IPS DF 6.9 (cell line): ENCODE data around the gene LMO4.

Experiments
- DNase-seq: peaks from one replicate; pipeline ENCODE4 v3.0.0-alpha.2; 2013; ENCODE audit warnings: low read depth, low spot score
- H3K27ac ChIP-seq: one replicate; pipeline ENCODE4 v1.5.1; 2013; ENCODE audit warnings: low read length, control low read depth
- H3K27me3 ChIP-seq: 2 replicates; pipeline ENCODE4 v1.6.1; 2013; ENCODE audit warnings: mild to moderate bottlenecking, low read length; ENCODE audit not compliant: control insufficient read depth, insufficient read depth
- H3K36me3 ChIP-seq: 2 replicates; pipeline ENCODE4 v1.6.1; 2013; ENCODE audit warnings: low read length; ENCODE audit not compliant: control insufficient read depth, insufficient read depth
- H3K4me1 ChIP-seq: 2 replicates; pipeline ENCODE4 v1.6.1; 2013; ENCODE audit warnings: low read length; ENCODE audit not compliant: control insufficient read depth, insufficient read depth
- H3K4me3 ChIP-seq: 2 replicates; pipeline ENCODE4 v1.5.1; 2013; ENCODE audit warnings: mild to moderate bottlenecking, low read length
- H3K9me3 ChIP-seq: 2 replicates; pipeline ENCODE4 v1.6.1; 2013; ENCODE audit warnings: low read length, inconsistent platforms; ENCODE audit not compliant: control insufficient read depth, insufficient read depth
- WGBS: extraction: QIAGEN DNeasy Blood & Tissue Kit; methylation state at CpG from one replicate; pipeline ENCODE4 v1.1.7; 2013; ENCODE audit warnings: mixed read lengths, missing lambda C conversion rate; ENCODE audit not compliant: insufficient read length, insufficient coverage; 5-methylcytosine and 5-hydroxymethylcytosine counted together

The LMO4 gene

GRCh38 chr1:87358219-87358618 is 29.5 kb downstream of the LMO4 start:
- DNase-seq, result no peak
- Histone ChIP-seq H3K4me3 (no peak overlapping the region), H3K27ac (no peak overlapping the region), H3K36me3 (no peaks in the 10 kb centered on the region), H3K27me3 (no peaks in the 10 kb centered on the region), H3K4me1 (no peaks in the 10 kb centered on the region), H3K9me3 (no peaks in the 10 kb centered on the region; the same call in 1 of the 2 replicates)
- WGBS, result no CpG with 5 or more reads among the region's 1 CpG

GRCh38 chr1:87359586-87359985 is 30.9 kb downstream of the LMO4 start:
- no CpG with 5 or more reads among the region's 1 CpG for WGBS
- DNase-seq, result no peak
- Histone ChIP-seq H3K9me3 (no peaks in the 10 kb centered on the region; the same call in 1 of the 2 replicates), H3K36me3 (no peaks in the 10 kb centered on the region), H3K27me3 (no peaks in the 10 kb centered on the region), H3K4me1 (no peaks in the 10 kb centered on the region), H3K27ac (no peak overlapping the region), H3K4me3 (no peak overlapping the region)

GRCh38 chr1:87362063-87362833 is 33.6 kb downstream of the LMO4 start:
- no peaks in the 10 kb centered on the region for H3K36me3 ChIP-seq
- no peak overlapping the region for H3K4me3 ChIP-seq
- no peaks in the 10 kb centered on the region for H3K4me1 ChIP-seq
- no CpG with 5 or more reads among the region's 5 CpGs for WGBS
- no peak for DNase-seq
- no peak overlapping the region for H3K27ac ChIP-seq
- H3K9me3 ChIP-seq, result no peaks in the 10 kb centered on the region
- no peaks in the 10 kb centered on the region for H3K27me3 ChIP-seq

- no peak for DNase-seq
- Histone ChIP-seq H3K9me3 (no peaks in the 10 kb centered on the region), H3K4me1 (no peaks in the 10 kb centered on the region), H3K36me3 (no peaks in the 10 kb centered on the region), H3K27me3 (no peaks in the 10 kb centered on the region), H3K4me3 (no peak overlapping the region), H3K27ac (no peak overlapping the region)
- no CpG with 5 or more reads among the region's 2 CpGs for WGBS
Measured at GRCh38 chr1:87362834-87363426, 34.2 kb downstream of the LMO4 start.

GRCh38 chr1:87367549-87367948 is 38.9 kb downstream of the LMO4 start:
- DNase-seq, result no peak
- H3K4me1 ChIP-seq, result no peaks in the 10 kb centered on the region
- H3K36me3 ChIP-seq, result no peaks in the 10 kb centered on the region
- H3K9me3 ChIP-seq, result no peaks in the 10 kb centered on the region
- WGBS, result no CpG with 5 or more reads among the region's 3 CpGs
- H3K4me3 ChIP-seq, result no peak overlapping the region
- H3K27me3 ChIP-seq, result no peaks in the 10 kb centered on the region
- H3K27ac ChIP-seq, result no peak overlapping the region

- H3K9me3 ChIP-seq, result no peaks in the 10 kb centered on the region
- no peaks in the 10 kb centered on the region for H3K36me3 ChIP-seq
- H3K4me3 ChIP-seq, result no peak overlapping the region
- WGBS, result no CpG with 5 or more reads among the region's 2 CpGs
- H3K4me1 ChIP-seq, result no peaks in the 10 kb centered on the region
- no peaks in the 10 kb centered on the region for H3K27me3 ChIP-seq
- H3K27ac ChIP-seq, result no peak overlapping the region
- no peak for DNase-seq
Measured at GRCh38 chr1:87368907-87369306, 40.2 kb downstream of the LMO4 start.

GRCh38 chr1:87369736-87370478 is 41.2 kb downstream of the LMO4 start:
- H3K4me3 ChIP-seq, result no peak overlapping the region
- DNase-seq, result no peak
- H3K27me3 ChIP-seq, result no peaks in the 10 kb centered on the region
- no CpG with 5 or more reads among the region's 3 CpGs for WGBS
- no peaks in the 10 kb centered on the region for H3K4me1 ChIP-seq
- no peaks in the 10 kb centered on the region for H3K36me3 ChIP-seq
- no peak overlapping the region for H3K27ac ChIP-seq
- no peaks in the 10 kb centered on the region for H3K9me3 ChIP-seq

GRCh38 chr1:87370544-87370943 is 41.9 kb downstream of the LMO4 start:
- no peak for DNase-seq
- no CpG with 5 or more reads among the region's 5 CpGs for WGBS
- Histone ChIP-seq H3K9me3 (no peaks in the 10 kb centered on the region), H3K27ac (no peak overlapping the region), H3K27me3 (no peaks in the 10 kb centered on the region), H3K4me1 (no peaks in the 10 kb centered on the region), H3K36me3 (no peaks in the 10 kb centered on the region), H3K4me3 (no peak overlapping the region)

- DNase-seq, result no peak
- Histone ChIP-seq H3K4me1 (no peaks in the 10 kb centered on the region), H3K9me3 (no peaks in the 10 kb centered on the region), H3K27me3 (no peaks in the 10 kb centered on the region), H3K36me3 (no peaks in the 10 kb centered on the region), H3K27ac (no peak overlapping the region), H3K4me3 (no peak overlapping the region)
Measured at GRCh38 chr1:87379306-87379705, 50.6 kb downstream of the LMO4 start.

- no peaks in the 10 kb centered on the region for H3K4me1 ChIP-seq
- no peaks in the 10 kb centered on the region for H3K9me3 ChIP-seq
- no peak overlapping the region for H3K27ac ChIP-seq
- no peaks in the 10 kb centered on the region for H3K36me3 ChIP-seq
- no peaks in the 10 kb centered on the region for H3K27me3 ChIP-seq
- DNase-seq, result no peak
- WGBS, result no CpG with 5 or more reads among the region's 5 CpGs
- H3K4me3 ChIP-seq, result no peak overlapping the region
Measured at GRCh38 chr1:87386217-87386790, 57.6 kb downstream of the LMO4 start.
